ENCODE results near the gene MRPL3.
A peak's percentile ranks its signal among the peaks of the same experiment; 100 is the strongest.

The MRPL3 gene

DNA sequence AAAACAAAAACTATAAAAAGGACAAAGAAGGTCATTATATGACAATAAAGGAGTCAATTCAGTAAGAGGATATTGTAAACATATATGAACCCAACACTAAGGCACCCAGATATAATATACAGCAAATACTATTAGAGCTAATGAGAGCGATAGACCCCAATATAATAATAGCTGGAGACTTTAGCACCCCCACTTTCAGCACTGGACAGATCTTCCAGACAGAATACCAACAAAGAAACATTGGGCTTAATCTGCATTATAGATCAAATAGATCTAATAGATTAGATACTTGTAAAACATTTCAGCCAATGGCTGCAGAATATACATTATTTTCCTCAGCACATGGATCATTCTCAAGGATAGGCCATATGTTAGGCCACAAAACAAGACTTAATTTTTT lies 67.8 kb downstream of the MRPL3 start:
- TF ChIP-seq, protein P1, sequence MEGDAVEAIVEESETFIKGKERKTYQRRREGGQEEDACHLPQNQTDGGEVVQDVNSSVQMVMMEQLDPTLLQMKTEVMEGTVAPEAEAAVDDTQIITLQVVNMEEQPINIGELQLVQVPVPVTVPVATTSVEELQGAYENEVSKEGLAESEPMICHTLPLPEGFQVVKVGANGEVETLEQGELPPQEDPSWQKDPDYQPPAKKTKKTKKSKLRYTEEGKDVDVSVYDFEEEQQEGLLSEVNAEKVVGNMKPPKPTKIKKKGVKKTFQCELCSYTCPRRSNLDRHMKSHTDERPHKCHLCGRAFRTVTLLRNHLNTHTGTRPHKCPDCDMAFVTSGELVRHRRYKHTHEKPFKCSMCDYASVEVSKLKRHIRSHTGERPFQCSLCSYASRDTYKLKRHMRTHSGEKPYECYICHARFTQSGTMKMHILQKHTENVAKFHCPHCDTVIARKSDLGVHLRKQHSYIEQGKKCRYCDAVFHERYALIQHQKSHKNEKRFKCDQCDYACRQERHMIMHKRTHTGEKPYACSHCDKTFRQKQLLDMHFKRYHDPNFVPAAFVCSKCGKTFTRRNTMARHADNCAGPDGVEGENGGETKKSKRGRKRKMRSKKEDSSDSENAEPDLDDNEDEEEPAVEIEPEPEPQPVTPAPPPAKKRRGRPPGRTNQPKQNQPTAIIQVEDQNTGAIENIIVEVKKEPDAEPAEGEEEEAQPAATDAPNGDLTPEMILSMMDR (IDR thresholded peaks at IDR 0.05; ENCODE audit: low read depth, low read length, missing control alignments), result no peak
- in situ Hi-C loops (cut with HindIII; ENCODE audit: low sequenced_read_pairs), result no loop called here
- H3K4me3 ChIP-seq (ENCODE audit: low read depth, low read length), result no peak overlapping the region
- no peak for DNase-seq (ENCODE audit: low read depth)

DNA sequence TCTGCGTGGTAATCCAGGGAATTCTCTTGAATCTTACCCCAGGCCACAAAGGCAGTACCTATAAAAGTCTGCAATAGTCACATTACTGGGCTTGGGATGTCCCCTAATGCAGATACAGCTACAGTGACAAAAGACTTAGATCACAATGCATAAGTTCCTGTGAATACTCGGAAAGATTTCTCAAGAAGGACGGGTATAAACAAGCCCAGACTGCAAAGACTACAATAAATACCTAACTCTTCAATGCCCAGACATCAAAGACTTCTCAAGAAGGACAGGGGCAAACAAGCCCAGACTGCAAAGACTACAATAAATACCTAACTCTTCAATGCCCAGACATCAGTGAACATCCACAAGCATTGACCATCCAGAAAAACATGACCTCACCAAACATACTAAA lies 70.3 kb downstream of the MRPL3 start:
- DNase-seq (ENCODE audit: low read depth), result no peak
- in situ Hi-C loops (cut with HindIII; ENCODE audit: low sequenced_read_pairs), result no loop called here
- TF ChIP-seq, protein P1 (IDR thresholded peaks at IDR 0.05; ENCODE audit: low read depth, low read length, missing control alignments), result no peak
- H3K4me3 ChIP-seq (ENCODE audit: low read depth, low read length), result no peak overlapping the region

DNA sequence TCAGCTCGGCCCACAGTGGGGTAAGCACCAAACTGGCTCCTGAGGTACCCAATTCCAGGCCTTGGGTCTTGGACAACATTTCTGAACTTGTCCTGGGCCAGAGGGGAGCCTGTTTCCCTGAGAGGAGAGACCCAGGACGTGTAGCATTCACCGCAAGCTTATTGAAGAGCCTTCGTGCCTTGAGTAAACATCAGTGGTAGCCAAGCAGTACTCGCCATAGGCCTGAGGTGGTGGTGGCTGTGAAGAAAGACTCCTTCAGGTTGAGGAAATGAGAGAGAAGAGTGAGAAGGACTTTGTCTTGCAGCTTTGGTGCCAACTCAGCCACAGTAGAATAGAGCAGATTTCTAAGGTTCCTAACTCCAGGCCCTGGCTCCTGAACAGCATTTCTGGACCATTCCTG lies 71.0 kb downstream of the MRPL3 start:
- DNase-seq (ENCODE audit: low read depth), result no peak
- TF ChIP-seq, protein P1 (IDR thresholded peaks at IDR 0.05; ENCODE audit: low read depth, low read length, missing control alignments), result no peak
- no peak overlapping the region for H3K4me3 ChIP-seq (ENCODE audit: low read depth, low read length)
- in situ Hi-C loops (cut with HindIII; ENCODE audit: low sequenced_read_pairs), result no loop called here

DNA sequence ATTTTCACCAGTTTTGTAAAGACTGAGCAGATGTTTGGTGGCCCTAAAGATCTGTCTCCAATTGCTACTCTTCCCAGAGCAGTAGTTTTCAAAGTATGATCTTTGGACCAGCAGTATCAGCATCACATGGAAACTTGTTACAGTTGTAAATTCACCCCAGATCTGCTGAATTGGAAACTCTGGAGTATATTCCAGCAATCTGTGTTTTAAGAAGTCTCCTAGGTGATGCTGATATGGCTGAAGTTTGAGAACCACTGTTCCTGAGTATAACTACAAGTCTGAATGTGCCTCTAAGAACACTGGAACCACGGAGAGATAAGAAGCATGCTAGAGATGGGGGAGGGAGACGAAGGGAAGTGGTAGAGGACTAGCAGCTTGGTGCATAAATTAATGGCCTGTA lies 75.5 kb downstream of the MRPL3 start:
- no peak overlapping the region for H3K4me3 ChIP-seq (ENCODE audit: low read depth, low read length)
- in situ Hi-C loops (cut with HindIII; ENCODE audit: low sequenced_read_pairs), result no loop called here
- TF ChIP-seq, protein P1 (IDR thresholded peaks at IDR 0.05; ENCODE audit: low read depth, low read length, missing control alignments), result no peak
- DNase-seq (ENCODE audit: low read depth), result no peak

DNA sequence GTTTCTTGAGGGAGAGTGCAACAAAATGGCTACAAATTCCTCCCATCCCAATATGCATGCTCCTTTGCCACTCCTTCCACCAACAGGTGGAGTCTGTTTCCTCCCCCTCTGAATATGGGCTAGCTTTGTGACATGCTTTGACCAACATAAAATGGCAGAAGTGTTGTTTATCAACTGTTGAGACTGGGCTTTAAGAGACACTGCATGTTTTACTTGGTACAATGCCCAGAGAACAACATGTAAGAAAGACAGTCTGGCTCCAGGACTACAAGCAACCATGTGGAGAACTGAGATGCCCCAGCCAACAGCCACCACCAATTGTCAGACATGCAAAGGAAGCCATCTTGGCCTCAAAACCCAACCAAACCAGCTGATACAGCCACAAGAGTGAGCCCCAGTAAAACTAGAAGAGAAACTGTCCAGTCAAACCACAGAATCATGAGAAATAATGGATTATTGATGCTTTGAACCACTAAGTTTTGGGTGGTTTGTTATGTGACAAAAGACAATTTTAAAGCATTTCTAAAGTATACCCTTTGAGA lies 80.7 kb downstream of the MRPL3 start:
- in situ Hi-C loops (cut with HindIII; ENCODE audit: low sequenced_read_pairs), result no loop called here
- TF ChIP-seq, protein P1 (IDR thresholded peaks at IDR 0.05; ENCODE audit: low read depth, low read length, missing control alignments), result no peak
- H3K4me3 ChIP-seq (ENCODE audit: low read depth, low read length), result no peak overlapping the region
- DNase-seq (ENCODE audit: low read depth), result peak; percentile 2

DNA sequence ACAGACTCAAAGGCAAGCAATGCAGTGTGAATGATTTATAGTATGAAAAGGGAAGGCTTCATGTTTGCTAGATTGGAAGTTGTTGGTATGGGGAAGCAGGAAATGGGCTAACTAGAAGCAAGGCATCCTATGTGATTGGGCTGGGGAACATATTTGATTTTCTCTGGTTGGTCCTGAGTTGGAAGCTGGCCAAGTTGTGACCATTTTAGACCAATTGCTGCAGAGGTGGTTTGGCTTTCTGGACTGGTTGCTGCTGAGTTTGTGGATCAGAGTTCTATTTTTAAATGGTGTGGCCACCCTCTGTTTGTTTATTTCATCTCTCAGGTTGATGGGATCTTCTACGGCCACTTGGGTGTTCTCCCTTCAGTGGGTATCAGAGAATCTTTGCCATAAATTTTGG lies 81.5 kb downstream of the MRPL3 start:
- H3K4me3 ChIP-seq (ENCODE audit: low read depth, low read length), result no peak overlapping the region
- TF ChIP-seq, protein P1 (IDR thresholded peaks at IDR 0.05; ENCODE audit: low read depth, low read length, missing control alignments), result no peak
- in situ Hi-C loops (cut with HindIII; ENCODE audit: low sequenced_read_pairs), result no loop called here
- DNase-seq (ENCODE audit: low read depth), result peak; percentile 74

DNA sequence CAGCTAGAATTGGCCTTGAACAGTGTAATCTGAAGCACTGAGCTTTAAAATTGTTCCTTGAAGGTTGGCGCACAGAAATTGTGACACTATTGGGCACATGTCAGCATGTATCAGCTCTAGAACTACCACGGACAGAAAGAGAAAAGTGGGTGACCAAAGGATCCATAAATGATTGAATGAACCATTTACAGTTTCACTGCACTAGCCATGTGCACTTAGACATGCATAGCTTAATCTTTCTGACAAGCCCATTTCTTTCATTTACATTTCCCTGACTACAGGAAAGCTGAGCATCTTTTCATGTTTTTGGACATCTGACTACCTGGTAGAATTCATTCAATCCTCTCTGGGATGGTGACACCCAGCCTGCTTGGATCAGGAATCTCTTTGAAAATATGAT lies 85.0 kb downstream of the MRPL3 start:
- in situ Hi-C loops (cut with HindIII; ENCODE audit: low sequenced_read_pairs), result no loop called here
- TF ChIP-seq, protein P1 (IDR thresholded peaks at IDR 0.05; ENCODE audit: low read depth, low read length, missing control alignments), result no peak
- DNase-seq (ENCODE audit: low read depth), result no peak
- no peak overlapping the region for H3K4me3 ChIP-seq (ENCODE audit: low read depth, low read length)
